GM23338 (cell line): ENCODE results near the gene LRFN3. TPM values are rescaled to one million over a fixed set of nuclear protein-coding genes. Genes with fewer than 3 reads are reported as not detected.
A peak's percentile ranks its signal among the peaks of the same experiment; 100 is the strongest.

ENCODE experiments used
- ATAC-seq: fragments of 200-7000 bp; cut with Tn5 transposase; 3 replicates; pipeline ENCODE4 v1.9.1; 2020
- DNase-seq: peaks from one replicate; pipeline ENCODE4 v3.0.0-alpha.2; 2015; ENCODE audit warnings: low spot score
- H2AFZ ChIP-seq: fragments of 200-600 bp; sonication (generic); 2 replicates; pipeline ENCODE4 v1.8.0; 2016; ENCODE audit warnings: antibody characterized with exemption, mild to moderate bottlenecking, moderate library complexity
- H3F3A ChIP-seq: fragments of 200-600 bp; sonication (generic); replicated peaks from 2 replicates; pipeline ENCODE4 v1.8.0; 2017; ENCODE audit warnings: antibody characterized with exemption, mixed run types, low read depth
- H3K27ac ChIP-seq: fragments of 200-600 bp; sonication (generic); 2 replicates; pipeline ENCODE4 v1.6.1; 2016; ENCODE audit warnings: low read depth
- H3K27me3 ChIP-seq: fragments of 200-600 bp; sonication (generic); 2 replicates; pipeline ENCODE4 v1.8.0; 2016; ENCODE audit warnings: mild to moderate bottlenecking, mixed run types, moderate library complexity; ENCODE audit not compliant: insufficient read depth
- H3K36me3 ChIP-seq: fragments of 200-600 bp; sonication (generic); 2 replicates; pipeline ENCODE4 v1.8.0; 2016; ENCODE audit warnings: mild to moderate bottlenecking; ENCODE audit not compliant: insufficient read depth
- H3K4me1 ChIP-seq: fragments of 200-600 bp; sonication (generic); 2 replicates; pipeline ENCODE4 v1.8.0; 2016; ENCODE audit warnings: mild to moderate bottlenecking, moderate library complexity; ENCODE audit not compliant: insufficient read depth
- H3K4me2 ChIP-seq: fragments of 200-600 bp; sonication (generic); 2 replicates; pipeline ENCODE4 v1.7.1; 2017; ENCODE audit warnings: mixed run types
- H3K4me3 ChIP-seq: fragments of 200-600 bp; sonication (generic); 2 replicates; pipeline ENCODE4 v1.6.1; 2016; ENCODE audit warnings: mixed run types
- H3K79me2 ChIP-seq: fragments of 200-600 bp; sonication (generic); replicated peaks from 2 replicates; pipeline ENCODE4 v1.8.0; 2017; ENCODE audit warnings: mild to moderate bottlenecking; ENCODE audit not compliant: insufficient read depth
- H3K9me2 ChIP-seq: fragments of 200-600 bp; sonication (generic); 2 replicates; pipeline ENCODE4 v1.8.0; 2017; ENCODE audit not compliant: insufficient read depth
- H4K20me1 ChIP-seq: fragments of 200-600 bp; sonication (generic); replicated peaks from 2 replicates; pipeline ENCODE4 v1.8.0; 2017; ENCODE audit warnings: mild to moderate bottlenecking; ENCODE audit not compliant: insufficient read depth
- H3K27ac Mint-ChIP-seq: 2 replicates; pipeline ENCODE4 v1.8.0; 2020; ENCODE audit warnings: inconsistent platforms, mild to moderate bottlenecking, moderate library complexity, mixed read lengths
- H3K27me3 Mint-ChIP-seq: 3 replicates; pipeline ENCODE4 v1.8.0; 2022; ENCODE audit warnings: low read depth, mild to moderate bottlenecking, moderate library complexity, mixed read lengths, inconsistent platforms; ENCODE audit not compliant: insufficient read depth, poor library complexity
- H3K36me3 Mint-ChIP-seq: 3 replicates; pipeline ENCODE4 v1.8.0; 2021; ENCODE audit warnings: low read depth, mild to moderate bottlenecking, inconsistent platforms, moderate library complexity, mixed read lengths
- H3K4me1 Mint-ChIP-seq: 3 replicates; pipeline ENCODE4 v1.8.0; 2020; ENCODE audit warnings: mild to moderate bottlenecking, inconsistent platforms, mixed read lengths
- H3K4me3 Mint-ChIP-seq: 3 replicates; pipeline ENCODE4 v1.8.0; 2021; ENCODE audit warnings: moderate library complexity, mild to moderate bottlenecking, inconsistent platforms, mixed read lengths
- H3K9me3 Mint-ChIP-seq: 3 replicates; pipeline ENCODE4 v1.8.0; 2020; ENCODE audit warnings: moderate library complexity, mild to moderate bottlenecking, inconsistent platforms, mixed read lengths
- polyA plus RNA-seq: library from polyadenylated mRNA; unstranded; fragments of >200 nt; fragmentation: Nextera tagmentation; extraction: Ambion mirVana; gene quantifications from 2 replicates; pipeline ENCODE4 v1.2.1, GENCODE V29; 2016
- total RNA-seq: library from RNA; depleted of rRNA; stranded (reverse); fragments of >200 nt; shearing (Covaris generic); gene quantifications from 2 replicates; pipeline ENCODE4 v1.2.3, GENCODE V29; 2014
- TF ChIP-seq, protein P1 (sequence below), 2 experiments: fragments of 200-600 bp in 1 of 2; sonication (generic) in 1 of 2; conservative IDR thresholded peaks; 2 replicates each; pipeline versions ENCODE4 v1.5.1 to v1.6.1; 2016 to 2017; ENCODE audit warnings: antibody characterized with exemption in 2 of 2, low read depth in 2 of 2, mild to moderate bottlenecking in 2 of 2, moderate library complexity in 1 of 2
- TF ChIP-seq, protein P2 (sequence below): fragments of 250-450 bp; sonication (Bioruptor Pico); IDR thresholded peaks from 2 replicates; pipeline ENCODE4 v1.5.0; 2020; ENCODE audit warnings: mild to moderate bottlenecking, moderate library complexity

LRFN3 gene
- total and polyA plus RNA-seq, 2 experiments from 2014 or later: 5.8 to 15.1 TPM

DNA sequence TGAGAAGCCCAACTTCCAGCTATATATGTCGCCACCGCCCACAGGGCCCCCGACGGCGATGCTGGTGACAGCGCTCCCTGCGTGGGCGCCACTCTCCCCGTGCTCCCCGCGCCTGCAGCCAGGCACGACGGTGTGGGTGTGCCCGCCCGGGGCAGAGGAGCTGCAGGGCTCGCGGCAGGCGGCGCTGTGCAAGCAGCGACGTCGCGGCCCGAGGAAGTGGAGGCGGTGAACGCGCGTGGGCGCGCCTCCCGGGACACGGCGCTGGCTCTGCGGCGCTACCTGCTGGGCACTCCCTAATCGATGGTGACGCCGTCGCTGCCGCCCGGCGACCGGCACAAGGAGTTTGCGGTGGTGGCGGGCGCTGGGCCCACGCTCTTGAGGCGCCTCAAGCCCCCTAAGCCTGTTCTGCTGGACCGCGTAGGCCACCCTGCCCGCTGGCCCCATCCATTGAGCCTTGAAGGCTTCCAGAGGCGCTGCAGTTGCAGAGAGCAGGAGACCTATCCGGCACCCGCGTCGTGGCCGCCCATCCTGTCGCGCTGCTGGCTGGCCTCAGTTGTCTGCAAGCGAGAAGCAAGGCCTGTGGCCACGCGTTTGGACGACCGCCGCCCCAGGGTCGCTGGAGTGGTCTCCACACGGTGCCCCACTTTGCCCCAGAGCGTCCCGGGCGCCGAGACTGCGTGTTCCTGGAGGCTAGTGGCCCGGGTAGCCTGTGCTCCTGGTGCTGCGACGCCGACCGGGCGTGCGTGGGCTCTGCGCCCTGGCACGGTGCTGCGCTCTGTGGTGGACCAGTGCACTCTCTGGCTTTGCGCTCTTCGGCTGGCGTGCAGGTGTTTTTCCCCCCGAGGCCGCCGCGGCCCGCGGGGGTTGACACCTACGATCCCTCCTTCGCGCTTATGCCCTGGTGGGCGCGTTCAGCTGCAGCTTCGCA lies 23.1 kb downstream of the LRFN3 start:
- ATAC-seq: peak; percentile 66
- no peaks in the 10 kb centered on the region for H3K9me3 Mint-ChIP-seq
- peaks cover 4% of the 10 kb centered on the region for H3K4me1 Mint-ChIP-seq
- H3K4me3 ChIP-seq: peak overlapping the region; percentile 53
- H3K27me3 Mint-ChIP-seq: peaks cover 42% of the 10 kb centered on the region
- no peaks in the 10 kb centered on the region for H3F3A ChIP-seq
- H3K79me2 ChIP-seq: no peaks in the 10 kb centered on the region
- H3K27me3 ChIP-seq: peaks cover 48% of the 10 kb centered on the region
- no peaks in the 10 kb centered on the region for H3K4me1 ChIP-seq
- H3K9me2 ChIP-seq: no peaks in the 10 kb centered on the region
- no peaks in the 10 kb centered on the region for H3K36me3 ChIP-seq
- H3K27ac Mint-ChIP-seq: no peak overlapping the region
- H3K27ac ChIP-seq: no peak overlapping the region
- H3K36me3 Mint-ChIP-seq: no peaks in the 10 kb centered on the region
- peak; percentile 57 for DNase-seq
- peak overlapping the region; percentile 82 for H3K4me2 ChIP-seq
- H2AFZ ChIP-seq: peak overlapping the region; percentile 91
- no peaks in the 10 kb centered on the region for H4K20me1 ChIP-seq
- H3K4me3 Mint-ChIP-seq: peak overlapping the region; percentile 62
- TF ChIP-seq, protein P1, sequence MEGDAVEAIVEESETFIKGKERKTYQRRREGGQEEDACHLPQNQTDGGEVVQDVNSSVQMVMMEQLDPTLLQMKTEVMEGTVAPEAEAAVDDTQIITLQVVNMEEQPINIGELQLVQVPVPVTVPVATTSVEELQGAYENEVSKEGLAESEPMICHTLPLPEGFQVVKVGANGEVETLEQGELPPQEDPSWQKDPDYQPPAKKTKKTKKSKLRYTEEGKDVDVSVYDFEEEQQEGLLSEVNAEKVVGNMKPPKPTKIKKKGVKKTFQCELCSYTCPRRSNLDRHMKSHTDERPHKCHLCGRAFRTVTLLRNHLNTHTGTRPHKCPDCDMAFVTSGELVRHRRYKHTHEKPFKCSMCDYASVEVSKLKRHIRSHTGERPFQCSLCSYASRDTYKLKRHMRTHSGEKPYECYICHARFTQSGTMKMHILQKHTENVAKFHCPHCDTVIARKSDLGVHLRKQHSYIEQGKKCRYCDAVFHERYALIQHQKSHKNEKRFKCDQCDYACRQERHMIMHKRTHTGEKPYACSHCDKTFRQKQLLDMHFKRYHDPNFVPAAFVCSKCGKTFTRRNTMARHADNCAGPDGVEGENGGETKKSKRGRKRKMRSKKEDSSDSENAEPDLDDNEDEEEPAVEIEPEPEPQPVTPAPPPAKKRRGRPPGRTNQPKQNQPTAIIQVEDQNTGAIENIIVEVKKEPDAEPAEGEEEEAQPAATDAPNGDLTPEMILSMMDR (conservative IDR thresholded peaks at IDR 0.05; ENCODE audit: low read depth in 2 of 2): peak; percentile 25 to 53; a peak in 3 of 4 replicates
- TF ChIP-seq, protein P2, sequence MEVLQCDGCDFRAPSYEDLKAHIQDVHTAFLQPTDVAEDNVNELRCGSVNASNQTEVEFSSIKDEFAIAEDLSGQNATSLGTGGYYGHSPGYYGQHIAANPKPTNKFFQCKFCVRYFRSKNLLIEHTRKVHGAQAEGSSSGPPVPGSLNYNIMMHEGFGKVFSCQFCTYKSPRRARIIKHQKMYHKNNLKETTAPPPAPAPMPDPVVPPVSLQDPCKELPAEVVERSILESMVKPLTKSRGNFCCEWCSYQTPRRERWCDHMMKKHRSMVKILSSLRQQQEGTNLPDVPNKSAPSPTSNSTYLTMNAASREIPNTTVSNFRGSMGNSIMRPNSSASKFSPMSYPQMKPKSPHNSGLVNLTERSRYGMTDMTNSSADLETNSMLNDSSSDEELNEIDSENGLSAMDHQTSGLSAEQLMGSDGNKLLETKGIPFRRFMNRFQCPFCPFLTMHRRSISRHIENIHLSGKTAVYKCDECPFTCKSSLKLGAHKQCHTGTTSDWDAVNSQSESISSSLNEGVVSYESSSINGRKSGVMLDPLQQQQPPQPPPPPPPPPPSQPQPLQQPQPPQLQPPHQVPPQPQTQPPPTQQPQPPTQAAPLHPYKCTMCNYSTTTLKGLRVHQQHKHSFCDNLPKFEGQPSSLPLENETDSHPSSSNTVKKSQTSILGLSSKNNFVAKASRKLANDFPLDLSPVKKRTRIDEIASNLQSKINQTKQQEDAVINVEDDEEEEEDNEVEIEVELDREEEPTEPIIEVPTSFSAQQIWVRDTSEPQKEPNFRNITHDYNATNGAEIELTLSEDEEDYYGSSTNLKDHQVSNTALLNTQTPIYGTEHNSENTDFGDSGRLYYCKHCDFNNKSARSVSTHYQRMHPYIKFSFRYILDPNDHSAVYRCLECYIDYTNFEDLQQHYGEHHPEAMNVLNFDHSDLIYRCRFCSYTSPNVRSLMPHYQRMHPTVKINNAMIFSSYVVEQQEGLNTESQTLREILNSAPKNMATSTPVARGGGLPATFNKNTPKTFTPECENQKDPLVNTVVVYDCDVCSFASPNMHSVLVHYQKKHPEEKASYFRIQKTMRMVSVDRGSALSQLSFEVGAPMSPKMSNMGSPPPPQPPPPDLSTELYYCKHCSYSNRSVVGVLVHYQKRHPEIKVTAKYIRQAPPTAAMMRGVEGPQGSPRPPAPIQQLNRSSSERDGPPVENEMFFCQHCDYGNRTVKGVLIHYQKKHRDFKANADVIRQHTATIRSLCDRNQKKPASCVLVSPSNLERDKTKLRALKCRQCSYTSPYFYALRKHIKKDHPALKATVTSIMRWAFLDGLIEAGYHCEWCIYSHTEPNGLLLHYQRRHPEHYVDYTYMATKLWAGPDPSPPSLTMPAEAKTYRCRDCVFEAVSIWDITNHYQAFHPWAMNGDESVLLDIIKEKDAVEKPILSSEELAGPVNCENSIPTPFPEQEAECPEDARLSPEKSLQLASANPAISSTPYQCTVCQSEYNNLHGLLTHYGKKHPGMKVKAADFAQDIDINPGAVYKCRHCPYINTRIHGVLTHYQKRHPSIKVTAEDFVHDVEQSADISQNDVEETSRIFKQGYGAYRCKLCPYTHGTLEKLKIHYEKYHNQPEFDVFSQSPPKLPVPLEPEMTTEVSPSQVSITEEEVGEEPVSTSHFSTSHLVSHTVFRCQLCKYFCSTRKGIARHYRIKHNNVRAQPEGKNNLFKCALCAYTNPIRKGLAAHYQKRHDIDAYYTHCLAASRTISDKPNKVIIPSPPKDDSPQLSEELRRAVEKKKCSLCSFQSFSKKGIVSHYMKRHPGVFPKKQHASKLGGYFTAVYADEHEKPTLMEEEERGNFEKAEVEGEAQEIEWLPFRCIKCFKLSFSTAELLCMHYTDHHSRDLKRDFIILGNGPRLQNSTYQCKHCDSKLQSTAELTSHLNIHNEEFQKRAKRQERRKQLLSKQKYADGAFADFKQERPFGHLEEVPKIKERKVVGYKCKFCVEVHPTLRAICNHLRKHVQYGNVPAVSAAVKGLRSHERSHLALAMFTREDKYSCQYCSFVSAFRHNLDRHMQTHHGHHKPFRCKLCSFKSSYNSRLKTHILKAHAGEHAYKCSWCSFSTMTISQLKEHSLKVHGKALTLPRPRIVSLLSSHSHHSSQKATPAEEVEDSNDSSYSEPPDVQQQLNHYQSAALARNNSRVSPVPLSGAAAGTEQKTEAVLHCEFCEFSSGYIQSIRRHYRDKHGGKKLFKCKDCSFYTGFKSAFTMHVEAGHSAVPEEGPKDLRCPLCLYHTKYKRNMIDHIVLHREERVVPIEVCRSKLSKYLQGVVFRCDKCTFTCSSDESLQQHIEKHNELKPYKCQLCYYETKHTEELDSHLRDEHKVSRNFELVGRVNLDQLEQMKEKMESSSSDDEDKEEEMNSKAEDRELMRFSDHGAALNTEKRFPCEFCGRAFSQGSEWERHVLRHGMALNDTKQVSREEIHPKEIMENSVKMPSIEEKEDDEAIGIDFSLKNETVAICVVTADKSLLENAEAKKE (CRISPR knock-in tag): no peak
